ENCODE data around the gene PXDN. TPM values are rescaled to one million over a fixed set of nuclear protein-coding genes. Genes with fewer than 3 reads are reported as not detected.

Gene PXDN
- polyA plus RNA-seq, 3 donors from 2014 or later: 0.93 to 1.0 TPM; not detected in 1

DNA sequence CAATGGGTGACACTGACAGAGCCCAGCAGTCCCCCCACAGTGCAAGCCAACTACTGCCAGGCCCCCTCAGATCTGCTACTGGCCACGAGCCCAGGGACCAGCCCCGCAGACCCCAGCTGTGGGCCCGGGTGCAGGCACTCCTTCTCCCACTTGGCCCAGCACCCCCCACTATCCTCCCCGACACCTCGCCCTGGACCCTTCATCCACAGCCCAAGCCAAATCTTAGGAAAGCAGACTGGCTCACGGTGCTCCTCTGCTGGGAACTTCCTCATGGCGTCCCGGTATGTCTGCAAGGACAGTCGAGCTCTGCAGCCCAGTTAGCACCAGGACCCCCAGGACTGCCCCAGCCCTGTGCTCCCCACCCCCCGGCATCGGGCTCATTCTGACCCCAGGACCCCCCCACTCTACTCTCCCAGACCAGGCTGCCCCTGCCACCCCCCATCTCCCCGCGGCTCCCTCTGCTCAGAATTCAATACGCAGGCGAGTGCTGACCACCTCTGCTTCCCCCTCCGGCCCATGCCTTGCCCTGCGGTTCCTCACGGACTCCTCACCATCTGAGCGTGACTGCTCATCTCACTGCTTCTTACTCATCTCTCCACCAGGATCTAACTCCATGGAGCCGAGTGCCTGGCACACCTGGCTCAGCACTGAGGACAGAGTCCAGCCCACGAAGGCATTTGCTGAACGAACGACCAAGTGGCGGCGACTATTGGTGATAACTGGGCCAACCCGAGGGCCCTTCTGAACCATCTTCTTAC lies 85.7 kb downstream of the PXDN start:
- Mint-ChIP-seq H3K4me3 (no peak overlapping the region), H3K36me3 (no peaks in the 10 kb centered on the region), H3K4me1 (no peaks in the 10 kb centered on the region), H3K27ac (no peak overlapping the region), H3K27me3 (ENCODE audit: low read depth in 3 of 3) (peaks cover 0 to 6% (median 1%) of the 10 kb centered on the region in 3 donors), H3K9me3 (no peaks in the 10 kb centered on the region)
- DNase-seq: no peak

DNA sequence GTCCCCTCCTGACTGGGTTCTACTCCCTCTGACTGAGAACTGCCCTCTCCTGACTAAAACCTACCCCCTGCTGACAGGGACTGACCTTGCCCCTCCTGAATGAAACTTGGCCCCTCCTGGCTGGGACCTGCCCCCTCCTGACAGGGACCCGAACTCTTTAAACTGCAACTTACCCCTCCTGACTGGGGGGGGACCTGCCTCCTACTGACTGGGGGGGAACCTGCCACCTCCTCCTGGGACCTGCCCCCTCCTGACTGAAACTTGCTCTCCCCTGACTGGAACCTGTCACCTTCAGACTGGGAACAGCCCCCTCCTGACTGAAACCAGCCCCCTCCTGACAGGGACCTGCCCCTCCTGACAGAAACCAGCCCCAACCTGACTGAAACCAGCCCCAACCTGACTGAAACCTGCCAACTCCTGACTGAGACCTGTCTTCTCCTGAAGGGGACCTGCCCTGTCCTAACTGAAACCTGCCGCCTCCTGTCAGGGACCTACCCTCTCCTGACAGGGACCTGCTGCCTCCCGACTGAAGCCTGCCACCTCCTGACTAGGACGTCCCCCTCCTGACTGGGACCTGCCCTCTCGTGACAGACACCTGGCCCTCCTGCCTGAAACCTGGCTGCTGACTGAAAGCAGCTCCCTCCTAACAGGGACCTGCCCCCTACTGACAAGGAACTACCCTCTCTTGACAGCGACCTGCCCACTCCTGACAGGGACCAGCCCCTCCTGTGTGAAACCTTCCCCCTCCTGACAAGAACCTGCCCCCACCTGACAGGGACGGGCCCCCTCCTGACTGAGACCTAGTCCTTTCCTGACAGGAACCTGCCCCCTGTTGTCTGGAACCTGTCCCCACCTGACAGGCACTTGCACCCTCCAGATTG lies 87.1 kb downstream of the PXDN start:
- Mint-ChIP-seq H3K4me3 (no peak overlapping the region), H3K9me3 (no peaks in the 10 kb centered on the region), H3K4me1 (no peaks in the 10 kb centered on the region), H3K27ac (no peak overlapping the region), H3K27me3 (ENCODE audit: low read depth in 3 of 3) (peaks cover 0 to 4% (median 1%) of the 10 kb centered on the region in 3 donors), H3K36me3 (no peaks in the 10 kb centered on the region)
- DNase-seq: no peak

DNA sequence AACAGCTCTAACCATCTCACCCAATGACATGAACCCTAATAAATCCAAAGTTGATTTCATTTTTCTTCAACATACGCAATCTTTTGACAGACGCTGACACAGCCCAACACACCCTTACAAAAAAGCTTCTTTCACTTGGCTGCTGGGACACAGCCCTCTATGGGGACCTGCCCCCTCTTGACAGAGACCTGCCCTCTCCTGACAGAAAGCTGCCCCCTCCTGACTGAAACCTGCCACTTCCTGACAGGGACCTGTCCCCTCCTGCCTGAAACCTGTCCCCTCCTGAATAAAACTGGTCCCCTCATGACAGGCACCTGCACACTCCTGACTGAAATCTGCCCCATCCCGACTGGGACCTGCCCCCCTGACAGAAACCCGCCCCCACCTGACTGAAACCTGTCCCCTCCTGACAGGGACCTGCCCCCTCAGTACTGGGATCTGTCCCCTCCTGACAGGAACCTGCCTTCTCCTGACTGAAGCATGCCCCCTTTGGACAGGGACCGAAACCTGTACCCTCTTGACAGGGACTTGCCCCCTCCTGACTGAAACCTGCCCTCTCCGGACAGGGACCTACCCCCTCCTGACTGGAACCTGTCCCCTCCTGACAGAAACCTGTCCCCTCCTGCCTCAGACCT lies 87.9 kb downstream of the PXDN start:
- H3K27ac Mint-ChIP-seq: no peak overlapping the region
- no peaks in the 10 kb centered on the region for H3K9me3 Mint-ChIP-seq
- H3K27me3 Mint-ChIP-seq (ENCODE audit: low read depth in 3 of 3): peaks cover 0 to 4% (median 1%) of the 10 kb centered on the region in 3 donors
- H3K4me1 Mint-ChIP-seq: no peaks in the 10 kb centered on the region
- no peaks in the 10 kb centered on the region for H3K36me3 Mint-ChIP-seq
- H3K4me3 Mint-ChIP-seq: no peak overlapping the region
- DNase-seq: no peak

DNA sequence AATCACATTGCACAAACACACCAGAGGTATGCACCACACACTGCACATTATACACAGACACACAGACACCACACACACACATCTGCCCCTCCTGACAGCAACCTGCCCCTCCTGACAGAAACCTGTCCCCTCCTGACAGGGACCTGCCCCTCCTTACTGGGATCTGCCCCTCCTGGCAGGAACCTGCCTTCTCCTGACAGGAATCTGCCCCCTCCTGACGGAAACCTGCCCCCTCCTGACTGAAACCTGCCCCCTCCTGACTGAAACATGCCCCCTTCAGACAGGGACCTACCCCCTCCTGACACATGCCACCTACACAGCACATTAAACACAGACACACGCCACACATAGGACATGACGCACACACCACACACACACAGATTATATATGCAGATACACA lies 88.9 kb downstream of the PXDN start:
- no peak overlapping the region for H3K4me3 Mint-ChIP-seq
- no peak for DNase-seq
- H3K9me3 Mint-ChIP-seq: no peaks in the 10 kb centered on the region
- H3K4me1 Mint-ChIP-seq: no peaks in the 10 kb centered on the region
- no peak overlapping the region for H3K27ac Mint-ChIP-seq
- H3K36me3 Mint-ChIP-seq: no peaks in the 10 kb centered on the region
- H3K27me3 Mint-ChIP-seq (ENCODE audit: low read depth in 3 of 3): peaks cover 0 to 4% (median 3%) of the 10 kb centered on the region in 3 donors

DNA sequence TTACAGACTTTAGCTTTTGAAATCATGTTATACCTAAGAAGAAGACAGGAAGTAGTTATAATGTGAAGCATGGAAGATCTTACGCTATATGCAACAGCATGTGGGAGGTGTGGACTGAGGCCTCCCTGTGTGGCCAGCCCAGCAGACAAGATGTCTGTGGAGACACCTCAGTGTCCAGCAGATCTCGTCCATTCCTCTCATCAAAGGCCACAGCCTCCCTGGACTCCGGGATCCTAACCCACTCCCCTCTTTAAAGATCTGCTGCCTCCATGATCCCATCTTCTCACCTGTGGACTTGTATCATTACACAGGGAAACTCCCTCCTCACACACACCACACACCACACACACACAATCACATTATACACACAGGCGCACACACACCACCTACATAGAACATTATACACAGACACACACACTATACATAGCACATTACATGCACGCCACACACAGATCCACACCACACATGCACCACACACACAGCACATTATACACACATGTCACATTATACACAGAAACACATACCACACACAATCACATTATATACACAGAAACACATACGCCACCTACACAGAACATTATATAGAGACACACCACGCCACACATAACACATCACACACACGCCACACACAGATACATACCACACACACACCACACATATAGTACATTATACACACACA lies 89.5 kb downstream of the PXDN start:
- H3K4me1 Mint-ChIP-seq: no peaks in the 10 kb centered on the region
- H3K9me3 Mint-ChIP-seq: no peaks in the 10 kb centered on the region
- H3K27me3 Mint-ChIP-seq (ENCODE audit: low read depth in 3 of 3): peaks cover 0 to 4% (median 3%) of the 10 kb centered on the region in 3 donors
- H3K36me3 Mint-ChIP-seq: no peaks in the 10 kb centered on the region
- DNase-seq: no peak
- no peak overlapping the region for H3K27ac Mint-ChIP-seq
- no peak overlapping the region for H3K4me3 Mint-ChIP-seq

DNA sequence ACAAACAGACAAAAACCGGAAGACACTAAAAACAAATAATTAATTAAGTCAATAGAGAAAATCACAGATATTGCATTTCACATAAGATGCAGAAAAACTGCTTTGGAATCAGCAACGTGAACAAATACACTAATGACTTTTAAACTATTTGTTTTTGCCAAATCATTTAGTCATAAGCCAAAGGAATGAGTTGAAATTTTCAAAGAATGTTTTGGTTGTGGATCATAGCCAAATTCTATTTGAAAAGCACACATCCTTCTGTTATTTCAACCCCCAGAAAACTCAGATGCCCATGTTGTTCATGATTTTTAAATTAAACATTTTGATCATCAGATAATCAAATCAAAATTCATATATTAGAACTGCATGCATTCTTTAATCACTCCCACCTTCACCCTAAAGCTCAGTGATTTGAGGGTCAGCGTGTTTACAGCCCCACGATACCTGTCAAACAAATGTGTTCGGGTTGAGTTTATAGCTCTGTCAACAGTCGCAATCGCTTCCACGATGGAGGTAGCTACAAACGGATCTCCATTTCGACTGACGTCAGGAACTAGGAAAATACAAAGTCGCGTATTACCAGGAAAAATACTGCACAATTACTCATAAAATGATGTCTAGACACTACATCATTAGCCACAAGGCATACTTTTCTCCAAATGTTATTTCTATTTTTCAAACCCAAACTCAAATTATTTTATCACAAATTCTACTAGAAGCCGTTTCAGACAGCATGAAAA lies 90.2 kb downstream of the PXDN start:
- no peaks in the 10 kb centered on the region for H3K9me3 Mint-ChIP-seq
- DNase-seq: no peak
- H3K27me3 Mint-ChIP-seq (ENCODE audit: low read depth in 3 of 3): peaks cover 0 to 4% (median 3%) of the 10 kb centered on the region in 3 donors
- H3K36me3 Mint-ChIP-seq: no peaks in the 10 kb centered on the region
- no peak overlapping the region for H3K27ac Mint-ChIP-seq
- no peaks in the 10 kb centered on the region for H3K4me1 Mint-ChIP-seq
- no peak overlapping the region for H3K4me3 Mint-ChIP-seq

DNA sequence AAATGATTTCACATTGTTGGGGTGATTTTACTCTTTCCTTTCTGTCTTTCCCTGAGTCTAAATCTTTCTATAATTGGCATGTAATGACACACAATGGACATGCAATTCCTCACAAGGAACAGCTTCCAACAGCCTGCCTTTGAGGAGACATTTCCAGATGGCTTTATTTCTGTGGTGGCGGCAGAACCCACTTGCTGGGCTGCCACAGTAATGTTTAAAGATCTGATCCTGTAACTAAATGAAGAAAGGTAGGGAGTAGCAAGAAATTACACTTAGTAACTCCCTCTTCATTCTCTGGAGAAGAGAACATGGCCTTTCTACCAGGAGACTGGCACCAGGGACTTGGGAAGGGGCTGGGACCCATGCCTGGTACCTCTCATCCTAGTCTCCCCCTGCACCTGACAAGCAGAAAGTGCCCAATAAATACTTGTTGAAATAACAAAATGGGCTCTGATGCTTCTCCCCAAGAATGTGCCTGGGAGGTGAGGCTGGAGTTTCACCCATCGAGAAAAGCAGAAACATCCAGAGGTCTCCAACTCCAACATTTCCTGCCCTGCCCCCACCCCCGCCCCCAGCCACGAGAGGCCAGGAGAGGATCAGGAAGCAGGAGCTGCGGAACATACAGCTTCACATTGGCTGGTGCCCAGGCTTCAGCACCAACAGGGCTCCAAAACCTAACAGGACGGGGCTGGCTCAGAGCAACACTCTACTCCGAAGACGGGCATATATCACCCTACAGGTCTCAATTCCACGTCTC lies 92.1 kb downstream of the PXDN start:
- Mint-ChIP-seq H3K36me3 (no peaks in the 10 kb centered on the region), H3K4me1 (no peaks in the 10 kb centered on the region), H3K4me3 (no peak overlapping the region), H3K27me3 (ENCODE audit: low read depth in 3 of 3) (peaks cover 0 to 2% (median 0%) of the 10 kb centered on the region in 3 donors), H3K27ac (no peak overlapping the region), H3K9me3 (no peaks in the 10 kb centered on the region)
- DNase-seq: no peak

DNA sequence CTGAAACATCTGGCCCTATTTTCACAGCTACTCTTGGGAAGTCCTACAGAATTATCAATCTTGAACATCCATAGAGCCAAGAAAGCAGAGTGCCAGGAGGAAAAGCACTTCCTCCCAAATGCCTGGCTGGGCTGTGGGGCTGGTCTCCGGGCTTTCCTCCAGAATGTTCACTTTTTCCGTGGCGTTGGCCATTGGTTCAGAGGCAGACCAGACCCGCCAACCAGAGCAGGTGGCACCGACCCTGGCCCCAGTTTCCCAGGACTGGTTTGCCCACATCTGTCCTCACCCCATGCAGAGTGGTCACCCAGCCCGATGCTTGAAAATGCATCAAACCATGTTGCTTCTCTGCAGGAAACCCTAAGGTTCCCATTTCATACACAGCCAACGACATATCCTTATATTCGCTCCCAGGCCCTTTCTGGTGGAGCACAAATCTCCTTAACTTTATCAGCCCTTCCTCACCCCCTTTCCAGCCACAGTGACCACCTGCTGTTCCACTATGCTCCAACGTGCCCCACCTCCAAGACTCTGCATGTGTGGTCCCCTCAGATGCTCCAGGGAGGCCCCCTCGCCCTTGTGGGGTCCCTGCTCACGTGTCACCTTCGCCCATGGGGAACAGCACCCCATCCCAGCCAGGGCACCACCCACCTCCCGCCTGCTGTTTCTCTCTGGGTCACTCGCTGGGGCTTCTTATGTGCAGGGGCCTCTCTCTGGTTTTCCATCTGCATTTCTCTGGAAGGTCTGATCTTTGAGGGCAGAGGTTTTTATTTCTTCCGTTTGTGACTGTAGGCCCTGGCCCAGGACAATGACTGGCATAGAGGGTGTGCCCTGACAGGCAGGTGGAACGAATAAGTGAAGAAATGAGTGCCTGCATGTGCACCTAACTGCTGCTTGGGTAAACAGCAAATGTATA lies 92.9 kb downstream of the PXDN start:
- no peak for DNase-seq
- no peaks in the 10 kb centered on the region for H3K9me3 Mint-ChIP-seq
- no peak overlapping the region for H3K27ac Mint-ChIP-seq

DNA sequence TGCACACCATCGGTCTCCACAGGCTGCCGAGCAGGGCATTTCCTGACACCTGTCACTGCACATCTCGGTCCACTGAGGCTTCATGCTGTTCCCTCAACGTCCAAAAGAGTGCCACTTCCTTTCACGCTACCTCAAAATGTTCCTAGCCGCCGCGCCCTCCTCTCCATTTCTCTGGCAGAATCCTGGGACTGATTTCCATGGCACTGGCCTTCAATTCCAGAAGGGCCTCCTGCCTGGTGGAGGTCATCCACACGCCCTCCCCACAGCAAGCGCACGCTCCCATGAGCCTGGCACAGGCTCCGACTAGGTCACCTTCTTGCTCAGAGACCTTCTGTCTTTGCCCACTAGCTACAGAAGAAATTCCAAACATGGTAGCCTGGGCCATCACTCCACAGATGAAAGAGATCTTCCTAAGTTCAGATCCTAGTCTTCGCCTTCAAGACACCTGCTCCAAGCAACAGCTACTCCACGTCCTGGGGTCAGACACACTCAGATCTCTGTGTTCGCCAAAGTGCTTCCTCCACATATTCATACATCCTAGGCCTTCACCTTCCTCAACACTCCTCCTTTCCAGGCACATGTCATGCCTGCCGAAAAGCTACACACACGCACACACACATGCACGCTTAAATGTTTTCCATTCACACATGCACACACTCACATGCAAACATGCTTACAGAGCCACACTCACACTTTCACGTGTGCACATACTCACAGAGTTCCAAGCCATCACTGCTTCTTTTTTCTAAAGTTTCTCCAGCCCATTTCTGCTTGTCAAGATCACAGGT lies 94.0 kb downstream of the PXDN start:
- Mint-ChIP-seq H3K27ac (no peak overlapping the region), H3K36me3 (no peaks in the 10 kb centered on the region), H3K4me1 (no peaks in the 10 kb centered on the region), H3K4me3 (no peak overlapping the region), H3K9me3 (no peaks in the 10 kb centered on the region), H3K27me3 (ENCODE audit: low read depth in 3 of 3) (peaks cover 0 to 2% (median 0%) of the 10 kb centered on the region in 3 donors)
- DNase-seq: no peak

More for the DNA sequence above, 92.9 kb downstream of the PXDN start:
- no peaks in the 10 kb centered on the region for H3K4me1 Mint-ChIP-seq
- H3K36me3 Mint-ChIP-seq: no peaks in the 10 kb centered on the region
- H3K4me3 Mint-ChIP-seq: no peak overlapping the region
- H3K27me3 Mint-ChIP-seq (ENCODE audit: low read depth in 3 of 3): peaks cover 0 to 2% (median 0%) of the 10 kb centered on the region in 3 donors

DNA sequence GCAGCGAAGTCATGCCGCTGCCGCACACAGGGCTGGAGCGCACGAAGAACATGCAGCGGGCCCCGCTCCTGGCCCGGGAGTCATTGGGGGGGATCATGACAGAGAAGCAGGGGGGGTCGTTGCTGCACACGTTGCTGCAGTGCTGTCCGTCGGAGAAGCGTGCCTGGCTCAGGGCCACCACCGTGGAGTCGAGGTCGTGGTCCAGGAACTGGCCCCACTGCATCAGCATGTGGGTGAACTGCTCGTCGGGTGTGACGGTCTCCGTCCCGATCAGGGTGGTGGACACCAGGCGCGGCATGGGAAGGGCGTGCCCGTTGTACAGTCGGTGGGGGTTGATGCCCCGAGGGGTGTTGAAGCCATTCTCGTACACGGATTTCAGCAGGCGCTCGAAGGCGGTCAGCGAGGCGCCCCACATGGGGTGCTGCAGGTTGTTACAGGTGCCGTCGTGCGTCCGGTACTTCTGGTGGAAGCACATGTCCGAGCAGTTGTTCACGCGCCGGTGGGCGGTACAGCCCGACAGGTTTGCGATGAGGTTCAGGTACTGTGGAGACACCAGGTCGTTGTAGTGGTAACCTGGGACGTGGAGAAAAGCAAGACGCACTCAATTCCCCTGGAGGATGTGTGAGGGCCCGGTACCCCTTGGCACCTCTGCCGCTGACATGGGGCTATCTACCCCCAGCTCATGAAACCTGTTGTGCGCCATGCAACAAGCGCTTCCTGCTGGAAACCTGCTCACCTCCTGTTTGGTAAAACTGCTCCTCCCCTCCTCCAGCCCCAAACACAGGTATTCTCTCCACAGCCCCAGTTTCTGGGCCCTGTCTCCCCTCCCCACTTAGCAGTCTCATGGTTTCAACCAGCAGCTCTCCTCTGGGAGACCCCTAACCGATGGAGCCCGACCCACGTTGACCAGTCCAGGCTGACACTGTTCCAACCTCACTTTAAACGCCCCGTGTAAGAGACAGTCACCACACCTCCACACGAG lies 94.9 kb downstream of the PXDN start:
- Mint-ChIP-seq H3K9me3 (no peaks in the 10 kb centered on the region), H3K4me1 (no peaks in the 10 kb centered on the region), H3K27me3 (ENCODE audit: low read depth in 3 of 3) (peaks cover 0 to 2% (median 0%) of the 10 kb centered on the region in 3 donors), H3K36me3 (no peaks in the 10 kb centered on the region), H3K27ac (no peak overlapping the region), H3K4me3 (no peak overlapping the region)
- no peak for DNase-seq

Measured in immature natural killer cell (primary cell).